K562 (cell line): ENCODE data around the gene GRIK5. TPM values are rescaled to one million over a fixed set of nuclear protein-coding genes. Genes with fewer than 3 reads are reported as not detected.

Experiments
- ATF7 ChIP-seq: fragments of 450-650 bp; IDR thresholded peaks from 2 replicates; pipeline ENCODE4 v1.7.1; 2014; ENCODE audit warnings: mild to moderate bottlenecking, moderate library complexity
- CC2D1A ChIP-seq: fragments of 450-650 bp; IDR thresholded peaks from 2 replicates; pipeline ENCODE4 v1.6.1; 2017; ENCODE audit warnings: mild to moderate bottlenecking
- CREM ChIP-seq: IDR thresholded peaks from 2 replicates; pipeline ENCODE4 v1.6.1; 2014; ENCODE audit warnings: antibody characterized with exemption, low read depth
- DNMT1 ChIP-seq: fragments of 450-650 bp; IDR thresholded peaks from 2 replicates; pipeline ENCODE4 v1.6.1; 2016; ENCODE audit warnings: antibody characterized with exemption, mild to moderate bottlenecking
- DPF2 ChIP-seq: fragments of 450-650 bp; IDR thresholded peaks from 2 replicates; pipeline ENCODE4 v1.6.1; 2016
- ETS2 ChIP-seq: IDR thresholded peaks from 2 replicates; pipeline ENCODE4 v1.6.1; 2016; ENCODE audit warnings: borderline replicate concordance, missing genetic modification characterization, mild to moderate bottlenecking, moderate library complexity, missing compliant biosample characterization; ENCODE audit not compliant: poor library complexity, severe bottlenecking
- ETV5 ChIP-seq: sonication (generic); formaldehyde crosslinking; IDR thresholded peaks from 2 replicates; pipeline ENCODE4 v1.4.0; 2020; ENCODE audit warnings: low read depth, mild to moderate bottlenecking, missing genetic modification reagents
- HMGN3 ChIP-seq: IDR thresholded peaks from 2 replicates; pipeline ENCODE4 v1.6.1; 2011; ENCODE audit warnings: borderline replicate concordance, low read depth, mild to moderate bottlenecking, mixed read lengths, low read length; ENCODE audit not compliant: insufficient read length; ENCODE audit errors: extremely low read depth
- ILK ChIP-seq: fragments of 450-650 bp; IDR thresholded peaks from 2 replicates; pipeline ENCODE4 v1.6.1; 2016; ENCODE audit warnings: missing genetic modification characterization, low read depth, mild to moderate bottlenecking, missing compliant biosample characterization, moderate library complexity, borderline replicate concordance
- KAT2B ChIP-seq: IDR thresholded peaks from one replicate; pipeline ENCODE4 v1.6.1; 2012; ENCODE audit warnings: low read depth, mild to moderate bottlenecking, control low read depth, inconsistent platforms, low read length, moderate library complexity
- L3MBTL2 ChIP-seq: fragments of 450-650 bp; IDR thresholded peaks from 2 replicates; pipeline ENCODE4 v1.6.1; 2016; ENCODE audit warnings: mild to moderate bottlenecking, moderate library complexity
- NEUROD1 ChIP-seq: fragments of 150-350 bp; IDR thresholded peaks from 2 replicates; pipeline ENCODE4 v1.6.1; 2014; ENCODE audit warnings: borderline replicate concordance, low read length, low read depth; ENCODE audit not compliant: partially characterized antibody
- OTX1 ChIP-seq: fragments of 450-650 bp; formaldehyde crosslinking; IDR thresholded peaks from 2 replicates; pipeline ENCODE4 v1.4.0; 2022; ENCODE audit warnings: mild to moderate bottlenecking
- PML ChIP-seq: IDR thresholded peaks from 2 replicates; pipeline ENCODE4 v1.6.1; 2012; ENCODE audit warnings: low read length, inconsistent platforms
- PTBP1 ChIP-seq: fragments of 200-400 bp; formaldehyde crosslinking; IDR thresholded peaks from 2 replicates; pipeline ENCODE4 v1.6.1; 2017; ENCODE audit warnings: low read depth, low read length
- SMC3 ChIP-seq: conservative IDR thresholded peaks from 2 replicates; pipeline ENCODE4 v1.6.1; 2011; ENCODE audit warnings: low read depth, low read length, improper control_type of control experiment; ENCODE audit not compliant: insufficient read depth
- SREBF2 ChIP-seq: sonication (generic); formaldehyde crosslinking; IDR thresholded peaks from 2 replicates; pipeline ENCODE4 v1.4.0; 2020; ENCODE audit warnings: mild to moderate bottlenecking, missing genetic modification reagents
- SRSF3 ChIP-seq: fragments of 200-400 bp; formaldehyde crosslinking; IDR thresholded peaks from 2 replicates; pipeline ENCODE4 v1.6.1; 2016; ENCODE audit warnings: mild to moderate bottlenecking, low read length, moderate library complexity; ENCODE audit not compliant: insufficient read depth
- STAG1 ChIP-seq: sonication (generic); formaldehyde crosslinking; IDR thresholded peaks from 2 replicates; pipeline ENCODE4 v1.5.0; 2020; ENCODE audit warnings: missing genetic modification reagents, borderline replicate concordance
- TEAD4 ChIP-seq, 2 experiments: sonication (generic) in 1 of 2; formaldehyde crosslinking in 1 of 2; IDR thresholded peaks; 2 replicates each; pipeline versions ENCODE4 v1.6.1 to v1.8.0; 2012 to 2022; ENCODE audit warnings: borderline replicate concordance in 1 of 2, inconsistent platforms in 1 of 2, low read length in 1 of 2, mild to moderate bottlenecking in 1 of 2, missing genetic modification reagents in 1 of 2
- TGIF2 ChIP-seq: sonication (generic); formaldehyde crosslinking; IDR thresholded peaks from 2 replicates; pipeline ENCODE4 v1.8.1; 2022; ENCODE audit warnings: mild to moderate bottlenecking, missing genetic modification reagents, moderate library complexity
- U2AF2 ChIP-seq: fragments of 200-400 bp; formaldehyde crosslinking; optimal IDR thresholded peaks from 2 replicates; pipeline ENCODE3; 2017; ENCODE audit warnings: low read depth, mild to moderate bottlenecking, low read length
- XRCC4 ChIP-seq: IDR thresholded peaks from one replicate; pipeline ENCODE4 v1.6.1; 2011; ENCODE audit not compliant: insufficient read depth, insufficient read length; ENCODE audit errors: extremely low read depth
- ZNF830 ChIP-seq: fragments of 250-450 bp; sonication (Bioruptor Pico); IDR thresholded peaks from 2 replicates; pipeline ENCODE4 v1.5.0; 2021; ENCODE audit warnings: mild to moderate bottlenecking
- polyA plus RNA-seq, 8 experiments: library from polyadenylated mRNA; depleted of rRNA in 4 of 8; stranded (reverse) in 5 of 8; unstranded in 3 of 8; fragments of >200 nt; fragmentation: Nextera tagmentation in 2 of 8; fragmentation: Illumina TruSeq in 1 of 8; extraction: Ambion mirVana in 2 of 8; extraction: Trizol in 1 of 8; gene quantifications; 2 replicates each; pipeline versions ENCODE4 v1.2.1 to v1.2.3, GENCODE V29; 2011 to 2014; ENCODE audit warnings: inconsistent platforms in 1 of 8, missing spikeins in 1 of 8
- total RNA-seq, 7 experiments: library from RNA; depleted of rRNA in 6 of 7; stranded (reverse); fragments of >200 nt in 6 of 7; fragmentation: Illumina TruSeq in 2 of 7; extraction: Trizol in 2 of 7; gene quantifications; 2 replicates each; pipeline versions ENCODE4 v1.2.1 to v1.2.3, GENCODE V29; 2011 to 2021; ENCODE audit warnings: low replicate concordance in 1 of 7
- TF ChIP-seq, protein P1 (sequence below): fragments of 250-450 bp; sonication (Bioruptor Pico); IDR thresholded peaks from 2 replicates; pipeline ENCODE4 v1.8.0; 2022; ENCODE audit warnings: inconsistent platforms
- TF ChIP-seq, protein P2 (sequence below): fragments of 450-650 bp; formaldehyde crosslinking; IDR thresholded peaks from 2 replicates; pipeline ENCODE4 v1.4.0; 2022; ENCODE audit warnings: mild to moderate bottlenecking, moderate library complexity
- TF ChIP-seq, protein P3 (sequence below): fragments of 250-450 bp; sonication (Bioruptor Pico); IDR thresholded peaks from 2 replicates; pipeline ENCODE4 v1.8.0; 2021; ENCODE audit warnings: mild to moderate bottlenecking, moderate library complexity

GRIK5 gene
- total and polyA plus RNA-seq, 9 of the 15 experiments (the other 6 are each of a cell fraction or from before 2014, with no cell fraction given), result 0.04 to 0.55 (median 0.27) TPM; not detected in 2

DNA sequence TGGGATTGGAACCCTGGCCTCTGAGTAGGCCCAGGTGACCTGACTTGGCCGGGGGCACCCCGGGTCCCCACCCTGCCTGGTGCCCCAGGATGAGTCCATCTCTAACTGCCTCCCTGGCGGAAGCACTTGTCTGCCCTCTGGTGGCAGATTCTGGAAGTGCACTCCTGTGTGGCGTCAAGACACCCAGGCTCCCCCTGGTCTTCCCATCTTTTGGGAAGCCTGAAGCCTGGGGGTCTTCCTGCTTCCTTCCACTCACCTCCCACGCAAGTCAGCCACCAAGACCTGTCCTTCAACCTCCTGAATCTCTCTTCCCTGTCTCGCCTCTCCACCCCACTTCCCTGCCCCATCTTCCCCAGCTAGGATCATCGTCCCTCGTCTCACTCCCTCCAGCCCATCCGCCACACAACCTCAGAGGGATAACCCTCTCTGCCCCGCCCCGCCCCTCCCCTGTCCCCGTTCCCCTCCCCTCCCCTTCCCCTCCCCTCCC, 118.3 kb downstream of the GRIK5 start (continued):
- TF ChIP-seq PML (no peak), TEAD4 (IDR thresholded peaks at IDR 0.05; ENCODE audit: low read length) (no peak), TEAD4 (CRISPR knock-in tag; IDR thresholded peaks at IDR 0.05; ENCODE audit: borderline replicate concordance) (no peak), TGIF2 (no peak), ETV5 (CRISPR knock-in tag) (no peak), ATF7 (0 out of 2 replicates have a peak, but pooled peaks have one; percentile 24), L3MBTL2 (peak; percentile 54), SREBF2 (no peak), STAG1 (CRISPR knock-in tag) (peak; percentile 69; the same call in 1 of the 2 replicates), KAT2B (no peak), CC2D1A (peak; percentile 55; the same call in 1 of the 2 replicates), XRCC4 (no peak), NEUROD1 (peak; percentile 65), ZNF830 (CRISPR knock-in tag) (no peak), CREM (peak; percentile 56), SRSF3 (no peak), SMC3 (peak; percentile 85), HMGN3 (no peak), U2AF2 (no peak), DNMT1 (no peak), DPF2 (0 out of 2 replicates have a peak, but pooled peaks have one; percentile 14), PTBP1 (no peak), ETS2 (no peak), OTX1 (0 out of 2 replicates have a peak, but pooled peaks have one; percentile 40), ILK (no peak)
- TF ChIP-seq, protein P1, sequence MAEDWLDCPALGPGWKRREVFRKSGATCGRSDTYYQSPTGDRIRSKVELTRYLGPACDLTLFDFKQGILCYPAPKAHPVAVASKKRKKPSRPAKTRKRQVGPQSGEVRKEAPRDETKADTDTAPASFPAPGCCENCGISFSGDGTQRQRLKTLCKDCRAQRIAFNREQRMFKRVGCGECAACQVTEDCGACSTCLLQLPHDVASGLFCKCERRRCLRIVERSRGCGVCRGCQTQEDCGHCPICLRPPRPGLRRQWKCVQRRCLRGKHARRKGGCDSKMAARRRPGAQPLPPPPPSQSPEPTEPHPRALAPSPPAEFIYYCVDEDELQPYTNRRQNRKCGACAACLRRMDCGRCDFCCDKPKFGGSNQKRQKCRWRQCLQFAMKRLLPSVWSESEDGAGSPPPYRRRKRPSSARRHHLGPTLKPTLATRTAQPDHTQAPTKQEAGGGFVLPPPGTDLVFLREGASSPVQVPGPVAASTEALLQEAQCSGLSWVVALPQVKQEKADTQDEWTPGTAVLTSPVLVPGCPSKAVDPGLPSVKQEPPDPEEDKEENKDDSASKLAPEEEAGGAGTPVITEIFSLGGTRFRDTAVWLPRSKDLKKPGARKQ (CRISPR knock-in tag), result no peak
- TF ChIP-seq, protein P2, sequence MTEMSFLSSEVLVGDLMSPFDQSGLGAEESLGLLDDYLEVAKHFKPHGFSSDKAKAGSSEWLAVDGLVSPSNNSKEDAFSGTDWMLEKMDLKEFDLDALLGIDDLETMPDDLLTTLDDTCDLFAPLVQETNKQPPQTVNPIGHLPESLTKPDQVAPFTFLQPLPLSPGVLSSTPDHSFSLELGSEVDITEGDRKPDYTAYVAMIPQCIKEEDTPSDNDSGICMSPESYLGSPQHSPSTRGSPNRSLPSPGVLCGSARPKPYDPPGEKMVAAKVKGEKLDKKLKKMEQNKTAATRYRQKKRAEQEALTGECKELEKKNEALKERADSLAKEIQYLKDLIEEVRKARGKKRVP, result no peak
- TF ChIP-seq, protein P3, sequence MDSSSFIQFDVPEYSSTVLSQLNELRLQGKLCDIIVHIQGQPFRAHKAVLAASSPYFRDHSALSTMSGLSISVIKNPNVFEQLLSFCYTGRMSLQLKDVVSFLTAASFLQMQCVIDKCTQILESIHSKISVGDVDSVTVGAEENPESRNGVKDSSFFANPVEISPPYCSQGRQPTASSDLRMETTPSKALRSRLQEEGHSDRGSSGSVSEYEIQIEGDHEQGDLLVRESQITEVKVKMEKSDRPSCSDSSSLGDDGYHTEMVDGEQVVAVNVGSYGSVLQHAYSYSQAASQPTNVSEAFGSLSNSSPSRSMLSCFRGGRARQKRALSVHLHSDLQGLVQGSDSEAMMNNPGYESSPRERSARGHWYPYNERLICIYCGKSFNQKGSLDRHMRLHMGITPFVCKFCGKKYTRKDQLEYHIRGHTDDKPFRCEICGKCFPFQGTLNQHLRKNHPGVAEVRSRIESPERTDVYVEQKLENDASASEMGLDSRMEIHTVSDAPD (CRISPR knock-in tag), result no peak
